ENCODE data around the gene GNA14. TPM values are rescaled to one million over a fixed set of nuclear protein-coding genes. Genes with fewer than 3 reads are reported as not detected.
A peak's percentile ranks its signal among the peaks of the same experiment; 100 is the strongest.
"Not testable (repeated sequence)": the region's sequence is repeated elsewhere in the genome, so short reads cannot be mapped to it uniquely, and the experiment has no call there.

The GNA14 gene
- total RNA-seq, 1 donor from 2014 or later: not detected

GRCh38 chr9:77460938-77461337 lies 187.2 kb downstream of the GNA14 start:
- intact Hi-C loops (cut with micrococcal nuclease): no loop called here
- Mint-ChIP-seq H3K36me3 (ENCODE audit: low read depth) (no peaks in the 10 kb centered on the region), H3K9me3 (peaks cover under 1% of the 10 kb centered on the region), H3K4me1 (peaks cover 12% of the 10 kb centered on the region), H3K27me3 (no peaks in the 10 kb centered on the region), H3K4me3 (no peak overlapping the region), H3K27ac (no peak overlapping the region)
- DNase-seq: no peak

- Mint-ChIP-seq H3K27me3 (no peaks in the 10 kb centered on the region), H3K4me3 (no peak overlapping the region), H3K27ac (no peak overlapping the region), H3K9me3 (no peaks in the 10 kb centered on the region), H3K4me1 (peaks cover 25% of the 10 kb centered on the region), H3K36me3 (ENCODE audit: low read depth) (no peaks in the 10 kb centered on the region)
- DNase-seq: peak; percentile 89
- intact Hi-C loops (cut with micrococcal nuclease): loop anchor here (1.0 to 10.0 kb wide), 7 partner anchors 18 to 837 kb away; partner anchors contain the start of gene PSAT1
Measured at GRCh38 chr9:77457916-77458592, 190.1 kb downstream of the GNA14 start.

- H3K27ac Mint-ChIP-seq: no peak overlapping the region
- H3K36me3 Mint-ChIP-seq (ENCODE audit: low read depth): no peaks in the 10 kb centered on the region
- no peaks in the 10 kb centered on the region for H3K9me3 Mint-ChIP-seq
- no peak overlapping the region for H3K4me3 Mint-ChIP-seq
- intact Hi-C loops (cut with micrococcal nuclease): loop anchor here (1.0 to 10.0 kb wide), 3 partner anchors 24 to 838 kb away; partner anchors contain the start of gene PSAT1
- no peaks in the 10 kb centered on the region for H3K27me3 Mint-ChIP-seq
- DNase-seq: peak; percentile 95
- H3K4me1 Mint-ChIP-seq: peaks cover 25% of the 10 kb centered on the region
Measured at GRCh38 chr9:77456829-77457437, 191.2 kb downstream of the GNA14 start.

GRCh38 chr9:77455312-77455927 lies 192.7 kb downstream of the GNA14 start:
- Mint-ChIP-seq H3K9me3 (no peaks in the 10 kb centered on the region), H3K4me1 (peaks cover 25% of the 10 kb centered on the region), H3K36me3 (ENCODE audit: low read depth) (no peaks in the 10 kb centered on the region), H3K27ac (no peak overlapping the region), H3K4me3 (no peak overlapping the region), H3K27me3 (no peaks in the 10 kb centered on the region)
- intact Hi-C loops (cut with micrococcal nuclease): loop anchor here (5.0 to 10.0 kb wide), 2 partner anchors 387 to 839 kb away; partner anchors contain the start of gene PSAT1
- DNase-seq: peak; percentile 81

GRCh38 chr9:77454663-77455062 lies 193.5 kb downstream of the GNA14 start:
- no peak for DNase-seq
- peaks cover 25% of the 10 kb centered on the region for H3K4me1 Mint-ChIP-seq
- H3K27ac Mint-ChIP-seq: no peak overlapping the region
- H3K27me3 Mint-ChIP-seq: no peaks in the 10 kb centered on the region
- H3K4me3 Mint-ChIP-seq: no peak overlapping the region
- H3K9me3 Mint-ChIP-seq: no peaks in the 10 kb centered on the region
- no peaks in the 10 kb centered on the region for H3K36me3 Mint-ChIP-seq (ENCODE audit: low read depth)
- intact Hi-C loops (cut with micrococcal nuclease): loop anchor here (5.0 to 10.0 kb wide), 2 partner anchors 388 to 840 kb away; partner anchors contain the start of gene PSAT1

GRCh38 chr9:77453825-77454647 lies 194.1 kb downstream of the GNA14 start:
- peak overlapping the region; percentile 81 for H3K4me3 Mint-ChIP-seq
- DNase-seq: peak; percentile 61
- peaks cover 22% of the 10 kb centered on the region for H3K4me1 Mint-ChIP-seq
- intact Hi-C loops (cut with micrococcal nuclease): loop anchor here (1.0 to 10.0 kb wide), 2 partner anchors 287 to 841 kb away; partner anchors contain the start of gene PSAT1
- H3K9me3 Mint-ChIP-seq: no peaks in the 10 kb centered on the region
- no peaks in the 10 kb centered on the region for H3K36me3 Mint-ChIP-seq (ENCODE audit: low read depth)
- H3K27me3 Mint-ChIP-seq: no peaks in the 10 kb centered on the region
- peak overlapping the region; percentile 81 for H3K27ac Mint-ChIP-seq

- intact Hi-C loops (cut with micrococcal nuclease): loop anchor here (10.0 kb wide), 1 partner anchor 843 kb away; the partner anchor contains the start of gene PSAT1
- no peak overlapping the region for H3K27ac Mint-ChIP-seq
- H3K4me3 Mint-ChIP-seq: no peak overlapping the region
- H3K9me3 Mint-ChIP-seq: peaks cover 5% of the 10 kb centered on the region
- H3K27me3 Mint-ChIP-seq: no peaks in the 10 kb centered on the region
- DNase-seq: no peak
- peaks cover 15% of the 10 kb centered on the region for H3K4me1 Mint-ChIP-seq
- no peaks in the 10 kb centered on the region for H3K36me3 Mint-ChIP-seq (ENCODE audit: low read depth)
Measured at GRCh38 chr9:77451507-77451906, 196.6 kb downstream of the GNA14 start.

GRCh38 chr9:77450085-77450475 lies 198.0 kb downstream of the GNA14 start:
- Mint-ChIP-seq H3K4me3 (no peak overlapping the region), H3K9me3 (peaks cover 5% of the 10 kb centered on the region), H3K27me3 (no peaks in the 10 kb centered on the region), H3K36me3 (ENCODE audit: low read depth) (no peaks in the 10 kb centered on the region), H3K4me1 (peaks cover 13% of the 10 kb centered on the region), H3K27ac (no peak overlapping the region)
- DNase-seq: no peak
- intact Hi-C loops (cut with micrococcal nuclease): loop anchor here (10.0 kb wide), 1 partner anchor 845 kb away; the partner anchor contains the start of gene PSAT1

- H3K27me3 Mint-ChIP-seq: no peaks in the 10 kb centered on the region
- H3K4me1 Mint-ChIP-seq: peaks cover 10% of the 10 kb centered on the region
- no peak overlapping the region for H3K27ac Mint-ChIP-seq
- intact Hi-C loops (cut with micrococcal nuclease): loop anchor here (10.0 kb wide), 1 partner anchor 845 kb away; the partner anchor contains the start of gene PSAT1
- H3K9me3 Mint-ChIP-seq: peaks cover 5% of the 10 kb centered on the region
- no peak for DNase-seq
- no peaks in the 10 kb centered on the region for H3K36me3 Mint-ChIP-seq (ENCODE audit: low read depth)
- H3K4me3 Mint-ChIP-seq: no peak overlapping the region
Measured at GRCh38 chr9:77449240-77450084, 198.7 kb downstream of the GNA14 start.

- Mint-ChIP-seq H3K4me1 (no peaks in the 10 kb centered on the region), H3K9me3 (peaks cover 5% of the 10 kb centered on the region), H3K4me3 (no peak overlapping the region), H3K27me3 (no peaks in the 10 kb centered on the region), H3K36me3 (ENCODE audit: low read depth) (no peaks in the 10 kb centered on the region), H3K27ac (no peak overlapping the region)
- DNase-seq: no peak
- intact Hi-C loops (cut with micrococcal nuclease): no loop called here
Measured at GRCh38 chr9:77447646-77448045, 200.5 kb downstream of the GNA14 start.

GRCh38 chr9:77442436-77442835 lies 205.7 kb downstream of the GNA14 start:
- no peak overlapping the region for H3K4me3 Mint-ChIP-seq
- no peaks in the 10 kb centered on the region for H3K36me3 Mint-ChIP-seq (ENCODE audit: low read depth)
- peaks cover 1% of the 10 kb centered on the region for H3K9me3 Mint-ChIP-seq
- H3K27me3 Mint-ChIP-seq: peaks cover 2% of the 10 kb centered on the region
- intact Hi-C loops (cut with micrococcal nuclease): no loop called here
- no peak overlapping the region for H3K27ac Mint-ChIP-seq
- no peak for DNase-seq
- no peaks in the 10 kb centered on the region for H3K4me1 Mint-ChIP-seq

- intact Hi-C loops (cut with micrococcal nuclease); H3K27ac Mint-ChIP-seq; H3K4me3 Mint-ChIP-seq: not testable (repeated sequence)
Measured at GRCh38 chr9:77441124-77441523, 207.0 kb downstream of the GNA14 start.

GRCh38 chr9:77440057-77440456 lies 208.1 kb downstream of the GNA14 start:
- intact Hi-C loops (cut with micrococcal nuclease): no loop called here
- no peak overlapping the region for H3K4me3 Mint-ChIP-seq
- no peaks in the 10 kb centered on the region for H3K4me1 Mint-ChIP-seq
- H3K9me3 Mint-ChIP-seq: no peaks in the 10 kb centered on the region
- peaks cover 2% of the 10 kb centered on the region for H3K27me3 Mint-ChIP-seq
- H3K36me3 Mint-ChIP-seq (ENCODE audit: low read depth): no peaks in the 10 kb centered on the region
- DNase-seq: no peak
- H3K27ac Mint-ChIP-seq: no peak overlapping the region

More at GRCh38 chr9:77441124-77441523, 207.0 kb downstream of the GNA14 start:
- not testable (repeated sequence) for H3K4me1 Mint-ChIP-seq; H3K9me3 Mint-ChIP-seq; H3K27me3 Mint-ChIP-seq; H3K36me3 Mint-ChIP-seq (ENCODE audit: low read depth); DNase-seq

All from activated CD4-positive, alpha-beta T cell treated with anti-CD3 and anti-CD28 coated beads, Interleukin-2, amount 10 ng/mL, durations not matched to agents 24 days and 14 days (primary cell).